HG02840 (cell line): ENCODE data around the gene PILRA.

Experiments used
- ATAC-seq: cut with Tn5 transposase; IDR thresholded peaks from one replicate; pipeline ENCODE4 v1.9.1; 2021; ENCODE audit warnings: mild to moderate bottlenecking, moderate library complexity, moderate number of reproducible peaks; ENCODE audit not compliant: unreplicated experiment, low FRiP score

PILRA gene

GRCh38 chr7:100406767-100407166, 33.5 kb downstream of the PILRA start:
- ATAC-seq, result no peak

GRCh38 chr7:100407285-100408180, 34.2 kb downstream of the PILRA start:
- no peak for ATAC-seq

GRCh38 chr7:100411101-100411500, 37.8 kb downstream of the PILRA start:
- ATAC-seq, result no peak

- ATAC-seq, result no peak
Observed at GRCh38 chr7:100413346-100413745, 40.1 kb downstream of the PILRA start.

- ATAC-seq, result no peak
Observed at GRCh38 chr7:100413889-100414288, 40.6 kb downstream of the PILRA start.

- ATAC-seq, result no peak
Observed at GRCh38 chr7:100415448-100415847, 42.2 kb downstream of the PILRA start.

- ATAC-seq, result no peak
Observed at GRCh38 chr7:100418930-100419659, 45.8 kb downstream of the PILRA start.

- ATAC-seq, result no peak
Observed at GRCh38 chr7:100419660-100420226, 46.5 kb downstream of the PILRA start.

- ATAC-seq, result no peak
Observed at GRCh38 chr7:100423315-100423714, 50.0 kb downstream of the PILRA start.

- ATAC-seq, result no peak
Observed at GRCh38 chr7:100425347-100425746, 52.1 kb downstream of the PILRA start.

GRCh38 chr7:100426516-100426915, 53.2 kb downstream of the PILRA start:
- no peak for ATAC-seq

GRCh38 chr7:100427762-100428198, 54.5 kb downstream of the PILRA start:
- ATAC-seq, result no peak

GRCh38 chr7:100428199-100428966, 55.1 kb downstream of the PILRA start, which contains the start of gene ZCWPW1:
Gene ZCWPW1, minus strand, starts transcription at chr7:100428703. Its CDS starts 8,054 bp downstream, at chr7:100420649.
- peak; percentile 38 for ATAC-seq

- peak; percentile 54 for ATAC-seq
Observed at GRCh38 chr7:100428967-100429636, 55.8 kb downstream of the PILRA start.

GRCh38 chr7:100429637-100430492, 56.6 kb downstream of the PILRA start, which contains the start of gene MEPCE:
Gene MEPCE, plus strand, starts transcription at chr7:100429831. Its CDS starts 188 bp downstream, at chr7:100430019.
- ATAC-seq, result peak; percentile 45

GRCh38 chr7:100430493-100431285, 57.4 kb downstream of the PILRA start:
- ATAC-seq, result no peak

- ATAC-seq, result no peak
Observed at GRCh38 chr7:100431286-100431735, 58.0 kb downstream of the PILRA start.

GRCh38 chr7:100432053-100432452, 58.8 kb downstream of the PILRA start:
- no peak for ATAC-seq
